SK-MEL-5 (cell line): Measurements from ENCODE around the gene UBE2E2. TPM values are rescaled to one million over a fixed set of nuclear protein-coding genes. Genes with fewer than 3 reads are reported as not detected.

Experiments used
- DNase-seq: peaks from one replicate; pipeline ENCODE4 v3.0.0-alpha.2; 2016; ENCODE audit warnings: low read depth, low spot score
- in situ Hi-C: cut with HindIII; loops from 2 replicates; pipeline ENCODE4 v1.10.0; 2016; ENCODE audit warnings: low sequenced_read_pairs, high pct_unique_total_duplicates, low pct_unique_long_range_greater_than_20kb
- total RNA-seq: library from RNA; depleted of rRNA; stranded (reverse); fragments of >200 nt; shearing (Covaris generic); gene quantifications from 2 replicates; pipeline ENCODE4 v1.2.3, GENCODE V29; 2014

The UBE2E2 gene
- total RNA-seq, 1 experiment from 2014 or later: 33.3 TPM

GRCh38 chr3:23256741-23257435, 53.8 kb downstream of the UBE2E2 start:
- in situ Hi-C loops: no loop called here
- DNase-seq: no peak

- in situ Hi-C loops: no loop called here
- DNase-seq: no peak
Observed at GRCh38 chr3:23258110-23258509, 55.0 kb downstream of the UBE2E2 start.

- no peak for DNase-seq
- in situ Hi-C loops: no loop called here
Observed at GRCh38 chr3:23259515-23259914, 56.4 kb downstream of the UBE2E2 start.

GRCh38 chr3:23262766-23263165, 59.6 kb downstream of the UBE2E2 start:
- DNase-seq: no peak
- in situ Hi-C loops: no loop called here

- in situ Hi-C loops: no loop called here
- DNase-seq: no peak
Observed at GRCh38 chr3:23263796-23264195, 60.7 kb downstream of the UBE2E2 start.

- in situ Hi-C loops: no loop called here
- no peak for DNase-seq
Observed at GRCh38 chr3:23264413-23264812, 61.3 kb downstream of the UBE2E2 start.

- in situ Hi-C loops: no loop called here
- DNase-seq: no peak
Observed at GRCh38 chr3:23270423-23270822, 67.3 kb downstream of the UBE2E2 start.

- in situ Hi-C loops: no loop called here
- no peak for DNase-seq
Observed at GRCh38 chr3:23271876-23272741, 69.0 kb downstream of the UBE2E2 start.

- no peak for DNase-seq
- in situ Hi-C loops: no loop called here
Observed at GRCh38 chr3:23272820-23273219, 69.7 kb downstream of the UBE2E2 start.

- in situ Hi-C loops: no loop called here
- no peak for DNase-seq
Observed at GRCh38 chr3:23275061-23275460, 71.9 kb downstream of the UBE2E2 start.

- in situ Hi-C loops: no loop called here
Observed at GRCh38 chr3:23275814-23276213, 72.7 kb downstream of the UBE2E2 start.

GRCh38 chr3:23276913-23277658, 74.0 kb downstream of the UBE2E2 start:
- DNase-seq: no peak
- in situ Hi-C loops: no loop called here

More at GRCh38 chr3:23275814-23276213, 72.7 kb downstream of the UBE2E2 start:
- DNase-seq: no peak

GRCh38 chr3:23277688-23278087, 74.6 kb downstream of the UBE2E2 start:
- DNase-seq: no peak
- in situ Hi-C loops: no loop called here

GRCh38 chr3:23283625-23284024, 80.5 kb downstream of the UBE2E2 start:
- DNase-seq: no peak
- in situ Hi-C loops: no loop called here

- DNase-seq: no peak
- in situ Hi-C loops: no loop called here
Observed at GRCh38 chr3:23288286-23288685, 85.2 kb downstream of the UBE2E2 start.

- no peak for DNase-seq
- in situ Hi-C loops: no loop called here
Observed at GRCh38 chr3:23288715-23289114, 85.6 kb downstream of the UBE2E2 start.

GRCh38 chr3:23292432-23292831, 89.3 kb downstream of the UBE2E2 start:
- DNase-seq: no peak
- in situ Hi-C loops: no loop called here

GRCh38 chr3:23294770-23295387, 91.8 kb downstream of the UBE2E2 start:
- DNase-seq: no peak
- in situ Hi-C loops: no loop called here
